A673 (cell line): Measurements from ENCODE around the gene ZSCAN32. TPM values are rescaled to one million over a fixed set of nuclear protein-coding genes. Genes with fewer than 3 reads are reported as not detected.

Source experiments
- BruUV-seq: library from RNA; stranded (reverse); fragments of 400-500 nt; replicated peaks from 2 replicates; lab custom pipeline; 2021; lab: Mats Ljungman, UMichigan
- CTCF ChIA-PET: fragments of 300-600 bp; sonication (Branson Sonifier 250); formaldehyde crosslinking; loops from one replicate; lab custom pipeline; 2022; ENCODE audit warnings: antibody characterized with exemption; lab: Charles Lee
- POLR2A ChIA-PET: fragments of 300-600 bp; sonication (Branson Sonifier 250); formaldehyde crosslinking; loops from one replicate; lab custom pipeline; 2022; ENCODE audit warnings: antibody characterized with exemption; ENCODE audit not compliant: low non-redundant PET; lab: Charles Lee
- DNase-seq: peaks from one replicate; pipeline ENCODE4 v3.0.0-alpha.2; 2015; ENCODE audit warnings: low spot score
- H3K27ac ChIP-seq: fragments of 200-600 bp; sonication (generic); 2 replicates; pipeline ENCODE4 v1.5.1; 2016; ENCODE audit warnings: mixed run types, low read depth, mild to moderate bottlenecking, mixed read lengths, antibody characterized with exemption, low read length; ENCODE audit not compliant: poor library complexity, severe bottlenecking
- H3K27me3 ChIP-seq: fragments of 200-600 bp; sonication (generic); replicated peaks from 2 replicates; pipeline ENCODE4 v1.6.1; 2017; ENCODE audit warnings: mixed run types, low read depth, mild to moderate bottlenecking, mixed read lengths, antibody characterized with exemption, low read length; ENCODE audit not compliant: insufficient read depth, poor library complexity
- H3K36me3 ChIP-seq: fragments of 200-600 bp; sonication (generic); 2 replicates; pipeline ENCODE4 v1.6.1; 2016; ENCODE audit warnings: mixed run types, mild to moderate bottlenecking, mixed read lengths, antibody characterized with exemption, low read length; ENCODE audit not compliant: insufficient read depth, poor library complexity, severe bottlenecking
- H3K4me1 ChIP-seq: fragments of 200-600 bp; sonication (generic); 2 replicates; pipeline ENCODE4 v1.6.1; 2017; ENCODE audit warnings: mixed run types, mild to moderate bottlenecking, mixed read lengths, antibody characterized with exemption, low read length; ENCODE audit not compliant: insufficient read depth, poor library complexity, severe bottlenecking
- H3K4me3 ChIP-seq: fragments of 200-600 bp; sonication (generic); 2 replicates; pipeline ENCODE4 v1.5.1; 2016; ENCODE audit warnings: low read depth, mixed run types, mild to moderate bottlenecking, mixed read lengths, low read length; ENCODE audit not compliant: poor library complexity, severe bottlenecking
- H3K9me3 ChIP-seq: fragments of 200-600 bp; sonication (generic); 2 replicates; pipeline ENCODE4 v1.6.1; 2016; ENCODE audit warnings: mixed run types, low read depth, mild to moderate bottlenecking, mixed read lengths, antibody characterized with exemption, low read length; ENCODE audit not compliant: poor library complexity, severe bottlenecking
- EZH2 ChIP-seq: fragments of 200-600 bp; sonication (generic); IDR thresholded peaks from 2 replicates; pipeline ENCODE4 v1.6.1; 2017; ENCODE audit warnings: borderline replicate concordance, low read depth, mild to moderate bottlenecking, mixed read lengths, antibody characterized with exemption, low read length; ENCODE audit not compliant: poor library complexity, severe bottlenecking
- intact Hi-C: fragments of 100-400 bp; cut with micrococcal nuclease; formaldehyde crosslinking; loops from one replicate; pipeline ENCODE4 v1.10.0; 2022; ENCODE audit not compliant: unreplicated experiment
- total RNA-seq: library from RNA; stranded (reverse); gene quantifications from 2 replicates; pipeline ENCODE4 v1.2.3, GENCODE V29; 2021
- TF ChIP-seq, protein P1 (sequence below): fragments of 300-800, 200-600 bp; sonication (generic); conservative IDR thresholded peaks from 2 replicates; pipeline ENCODE4 v1.5.1; 2017; ENCODE audit warnings: low read depth, mild to moderate bottlenecking, antibody characterized with exemption, low read length, moderate library complexity, mixed read lengths

The ZSCAN32 gene
- total RNA-seq, 1 experiment from 2014 or later, result 17.3 TPM

DNA sequence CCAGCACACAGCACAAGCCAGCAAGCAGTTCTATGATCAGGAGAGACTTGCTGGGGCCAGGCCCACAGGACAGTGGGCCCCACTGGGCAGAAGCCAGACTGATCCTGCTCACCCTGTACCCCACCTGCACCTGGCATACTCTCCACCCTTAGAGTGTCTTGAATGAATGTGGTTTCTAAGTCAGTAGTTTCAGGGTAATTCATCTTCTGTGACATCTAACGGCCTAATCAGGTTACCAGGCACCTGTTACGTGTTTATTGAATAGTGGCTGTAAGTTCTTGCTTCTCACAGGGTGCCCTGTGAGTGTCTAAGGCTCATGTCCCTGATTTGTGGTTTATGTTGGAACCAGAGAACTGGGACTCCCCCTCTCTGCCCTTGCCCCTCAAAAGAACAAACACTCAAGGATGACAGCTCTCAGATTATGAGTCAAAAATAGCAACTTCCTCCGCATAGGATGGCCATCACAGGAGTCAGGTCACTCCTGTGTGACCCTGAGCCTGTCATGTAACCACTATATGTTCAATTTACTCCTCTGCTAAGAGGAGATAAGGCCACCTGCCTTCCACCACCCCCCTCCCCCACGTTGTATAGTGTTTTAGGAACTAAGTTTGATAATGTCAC lies 52.1 kb downstream of the ZSCAN32 start:
- POLR2A ChIA-PET, result no interaction called here
- intact Hi-C loops, result no loop called here
- no TSS peak for BruUV-seq

DNA sequence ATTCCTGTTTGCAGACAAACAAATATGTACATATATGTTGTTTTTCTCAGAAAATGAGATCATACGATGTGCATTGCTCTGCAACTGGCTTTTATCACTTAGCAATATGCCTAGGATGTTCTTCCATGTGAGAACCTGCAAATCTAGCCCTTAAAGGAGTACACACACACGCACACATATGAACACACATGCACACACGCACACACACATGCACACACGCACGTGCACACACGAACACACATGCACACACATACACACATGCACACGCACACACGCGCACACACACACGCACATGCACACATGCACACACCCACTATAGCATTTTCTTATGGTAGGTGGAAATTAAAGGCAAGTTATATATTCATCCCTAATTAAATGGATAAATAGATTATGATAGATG lies 53.2 kb downstream of the ZSCAN32 start:
- TF ChIP-seq, protein P1, sequence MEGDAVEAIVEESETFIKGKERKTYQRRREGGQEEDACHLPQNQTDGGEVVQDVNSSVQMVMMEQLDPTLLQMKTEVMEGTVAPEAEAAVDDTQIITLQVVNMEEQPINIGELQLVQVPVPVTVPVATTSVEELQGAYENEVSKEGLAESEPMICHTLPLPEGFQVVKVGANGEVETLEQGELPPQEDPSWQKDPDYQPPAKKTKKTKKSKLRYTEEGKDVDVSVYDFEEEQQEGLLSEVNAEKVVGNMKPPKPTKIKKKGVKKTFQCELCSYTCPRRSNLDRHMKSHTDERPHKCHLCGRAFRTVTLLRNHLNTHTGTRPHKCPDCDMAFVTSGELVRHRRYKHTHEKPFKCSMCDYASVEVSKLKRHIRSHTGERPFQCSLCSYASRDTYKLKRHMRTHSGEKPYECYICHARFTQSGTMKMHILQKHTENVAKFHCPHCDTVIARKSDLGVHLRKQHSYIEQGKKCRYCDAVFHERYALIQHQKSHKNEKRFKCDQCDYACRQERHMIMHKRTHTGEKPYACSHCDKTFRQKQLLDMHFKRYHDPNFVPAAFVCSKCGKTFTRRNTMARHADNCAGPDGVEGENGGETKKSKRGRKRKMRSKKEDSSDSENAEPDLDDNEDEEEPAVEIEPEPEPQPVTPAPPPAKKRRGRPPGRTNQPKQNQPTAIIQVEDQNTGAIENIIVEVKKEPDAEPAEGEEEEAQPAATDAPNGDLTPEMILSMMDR, result no peak
- no peak for TF ChIP-seq EZH2
- Histone ChIP-seq H3K27ac (no peak overlapping the region), H3K4me3 (no peak overlapping the region), H3K36me3 (no peaks in the 10 kb centered on the region), H3K27me3 (no peaks in the 10 kb centered on the region), H3K4me1 (no peaks in the 10 kb centered on the region), H3K9me3 (no peaks in the 10 kb centered on the region)
- CTCF ChIA-PET, result no interaction called here
- intact Hi-C loops, result no loop called here
- no peak for DNase-seq
- POLR2A ChIA-PET, result no interaction called here
- no TSS peak for BruUV-seq

More for the DNA sequence above, 52.1 kb downstream of the ZSCAN32 start:
- H3K9me3 ChIP-seq, result no peaks in the 10 kb centered on the region
- no peaks in the 10 kb centered on the region for H3K27me3 ChIP-seq
- CTCF ChIA-PET, result no interaction called here
- no peaks in the 10 kb centered on the region for H3K4me1 ChIP-seq
- no peak for DNase-seq
- H3K4me3 ChIP-seq, result no peak overlapping the region
- no peaks in the 10 kb centered on the region for H3K36me3 ChIP-seq
- TF ChIP-seq, protein P1, result no peak
- TF ChIP-seq EZH2, result no peak
- no peak overlapping the region for H3K27ac ChIP-seq

DNA sequence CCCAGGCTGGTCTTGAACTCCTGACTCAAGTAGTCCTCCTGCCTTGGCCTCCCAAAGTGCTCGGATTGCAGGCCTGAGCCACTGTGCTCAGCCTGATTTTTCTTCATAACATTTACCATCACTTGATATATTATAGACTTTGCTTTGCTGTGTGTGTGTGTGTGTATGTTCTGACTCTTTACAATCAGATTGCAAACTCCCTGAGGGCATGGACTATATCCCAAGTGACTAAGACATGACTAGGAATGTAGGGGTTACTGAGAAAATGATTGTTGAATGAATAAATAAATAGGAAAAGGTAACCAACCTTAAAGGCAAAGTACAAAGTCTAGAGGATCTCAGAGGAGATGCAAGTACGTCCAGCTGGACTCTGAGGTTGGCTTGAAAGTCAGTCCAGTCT lies 54.8 kb downstream of the ZSCAN32 start:
- CTCF ChIA-PET, result no interaction called here
- H3K27me3 ChIP-seq, result no peaks in the 10 kb centered on the region
- BruUV-seq, result no TSS peak
- POLR2A ChIA-PET, result no interaction called here
- no peak for DNase-seq
- no peaks in the 10 kb centered on the region for H3K4me1 ChIP-seq
- H3K9me3 ChIP-seq, result no peaks in the 10 kb centered on the region
- no peak overlapping the region for H3K4me3 ChIP-seq
- no peaks in the 10 kb centered on the region for H3K36me3 ChIP-seq
- TF ChIP-seq EZH2, result no peak
- intact Hi-C loops, result no loop called here
- H3K27ac ChIP-seq, result no peak overlapping the region

Other genes starting within 250 kb of the ZSCAN32 start
- gene OR1F1, start 212.8 kb downstream of the ZSCAN32 start, total RNA-seq, result not detected in 2 replicates
- 10.8 and 13.0 TPM in 2 replicates for gene ZNF200, start 165.8 kb downstream of the ZSCAN32 start, total RNA-seq
- gene MEFV, start 144.4 kb downstream of the ZSCAN32 start, total RNA-seq, result not detected in 2 replicates
- 30.0 and 34.8 TPM in 2 replicates for gene ZNF263, start 117.5 kb downstream of the ZSCAN32 start, total RNA-seq
- 5.7 and 7.9 TPM in 2 replicates for gene TIGD7, start 95.6 kb downstream of the ZSCAN32 start, total RNA-seq
- gene ZNF75A, start 95.5 kb downstream of the ZSCAN32 start, total RNA-seq, result 40.9 and 44.5 TPM in 2 replicates
- not detected in 2 replicates for gene OR2C1, start 45.1 kb downstream of the ZSCAN32 start, total RNA-seq
- 12.2 and 13.7 TPM in 2 replicates for gene ZNF174, start 211 bp upstream of the ZSCAN32 start, total RNA-seq
- gene ZNF597, start 42.5 kb upstream of the ZSCAN32 start, total RNA-seq, result 2.4 and 2.8 TPM in 2 replicates
- 39.4 and 40.7 TPM in 2 replicates for gene NAA60, start 42.7 kb upstream of the ZSCAN32 start, total RNA-seq
- gene C16orf90, start 94.5 kb upstream of the ZSCAN32 start, total RNA-seq, result not detected in 2 replicates
- 22.6 and 36.5 TPM in 2 replicates for gene CLUAP1, start 100.0 kb upstream of the ZSCAN32 start, total RNA-seq
- gene NLRC3, start 176.4 kb upstream of the ZSCAN32 start, total RNA-seq, result 0.07 and 0.09 TPM in 2 replicates
- 15.1 and 16.1 TPM in 2 replicates for gene SLX4, start 210.6 kb upstream of the ZSCAN32 start, total RNA-seq